ENCODE data around the gene KCNAB1. TPM values are rescaled to one million over a fixed set of nuclear protein-coding genes. Genes with fewer than 3 reads are reported as not detected.
"Not testable (repeated sequence)": the region's sequence is repeated elsewhere in the genome, so short reads cannot be mapped to it uniquely, and the experiment has no call there.

Gene KCNAB1
- total RNA-seq = 2.4 TPM
- long read RNA-seq, partial matches to known transcripts = 0 of 38 reads
- long read RNA-seq, other reads (novel, unspliced or antisense) = 38 of 38 reads

DNA sequence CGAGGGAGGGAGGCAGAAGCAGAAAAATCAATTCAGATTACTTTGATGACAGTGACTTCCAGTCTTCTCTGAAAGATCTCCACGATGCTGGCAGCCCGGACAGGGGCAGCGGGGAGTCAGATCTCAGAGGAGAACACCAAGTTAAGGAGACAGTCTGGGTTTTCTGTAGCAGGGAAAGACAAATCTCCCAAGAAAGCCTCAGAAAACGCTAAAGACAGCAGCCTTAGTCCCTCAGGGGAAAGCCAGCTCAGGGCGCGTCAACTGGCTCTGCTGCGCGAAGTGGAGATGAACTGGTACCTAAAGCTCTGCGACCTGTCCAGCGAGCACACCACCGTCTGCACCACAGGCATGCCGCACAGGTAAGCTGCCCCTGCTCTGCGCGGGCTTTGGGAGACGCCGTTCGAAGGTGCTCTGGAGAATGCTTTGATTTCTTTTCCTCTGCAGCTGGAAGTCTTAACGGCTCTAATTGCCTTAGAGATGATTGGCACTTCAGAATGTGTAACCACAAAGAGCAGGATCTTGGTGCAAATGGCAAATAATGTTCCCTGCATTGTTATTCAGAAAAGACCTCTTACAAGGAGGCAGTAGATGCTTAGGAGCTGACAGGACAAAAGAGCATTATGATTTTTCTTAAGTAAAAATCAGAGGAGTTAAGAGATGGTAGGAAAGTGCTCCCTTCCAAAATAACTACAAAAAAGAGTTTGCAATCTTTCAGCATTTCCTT is at the start of gene KCNAB1:
Gene KCNAB1 (plus strand): TSS at position 51 of the 724 bp plus-strand sequence.
- TF ChIP-seq, protein P1, sequence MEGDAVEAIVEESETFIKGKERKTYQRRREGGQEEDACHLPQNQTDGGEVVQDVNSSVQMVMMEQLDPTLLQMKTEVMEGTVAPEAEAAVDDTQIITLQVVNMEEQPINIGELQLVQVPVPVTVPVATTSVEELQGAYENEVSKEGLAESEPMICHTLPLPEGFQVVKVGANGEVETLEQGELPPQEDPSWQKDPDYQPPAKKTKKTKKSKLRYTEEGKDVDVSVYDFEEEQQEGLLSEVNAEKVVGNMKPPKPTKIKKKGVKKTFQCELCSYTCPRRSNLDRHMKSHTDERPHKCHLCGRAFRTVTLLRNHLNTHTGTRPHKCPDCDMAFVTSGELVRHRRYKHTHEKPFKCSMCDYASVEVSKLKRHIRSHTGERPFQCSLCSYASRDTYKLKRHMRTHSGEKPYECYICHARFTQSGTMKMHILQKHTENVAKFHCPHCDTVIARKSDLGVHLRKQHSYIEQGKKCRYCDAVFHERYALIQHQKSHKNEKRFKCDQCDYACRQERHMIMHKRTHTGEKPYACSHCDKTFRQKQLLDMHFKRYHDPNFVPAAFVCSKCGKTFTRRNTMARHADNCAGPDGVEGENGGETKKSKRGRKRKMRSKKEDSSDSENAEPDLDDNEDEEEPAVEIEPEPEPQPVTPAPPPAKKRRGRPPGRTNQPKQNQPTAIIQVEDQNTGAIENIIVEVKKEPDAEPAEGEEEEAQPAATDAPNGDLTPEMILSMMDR (IDR thresholded peaks at IDR 0.05; ENCODE audit: borderline replicate concordance) = no peak
- H3K36me3 ChIP-seq = no peaks in the 10 kb centered on the region
- H3K27ac ChIP-seq (replicated peaks) = no peak within 1 kb of the TSS
- no peaks in the 10 kb centered on the region for H3K9me3 ChIP-seq (replicated peaks)
- H3K4me3 ChIP-seq = peak within 1 kb of the TSS; percentile 53
- no peak for DNase-seq
- H3K27me3 ChIP-seq (ENCODE audit: low read depth) = peaks cover 25% of the 10 kb centered on the region
- no peaks in the 10 kb centered on the region for H3K4me1 ChIP-seq
- intact Hi-C loops (cut with micrococcal nuclease) = no loop called here

DNA sequence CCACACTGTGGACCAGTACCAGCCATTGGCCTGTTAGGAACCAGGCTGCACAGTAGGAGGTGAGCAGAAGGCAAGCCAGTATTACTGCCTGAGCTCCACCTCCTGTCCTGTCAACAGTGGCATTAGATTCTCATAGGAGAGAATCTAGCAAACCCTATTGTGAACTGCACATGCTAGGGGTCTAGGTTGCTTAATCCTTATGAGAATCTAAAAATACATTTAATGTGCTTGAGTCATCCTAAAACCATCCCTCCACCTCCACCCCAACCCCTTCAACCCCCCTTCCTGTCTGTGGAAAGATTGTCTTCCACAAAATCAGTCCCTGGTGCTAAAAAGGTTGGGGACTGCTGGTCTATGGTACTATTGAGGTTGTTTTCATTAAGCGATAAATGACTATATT is 49.3 kb upstream of the KCNAB1 start:
- H3K4me1 ChIP-seq = no peaks in the 10 kb centered on the region
- H3K9me3 ChIP-seq (replicated peaks) = no peaks in the 10 kb centered on the region
- H3K4me3 ChIP-seq = no peak overlapping the region
- intact Hi-C loops (cut with micrococcal nuclease) = no loop called here
- DNase-seq = no peak
- peaks cover 7% of the 10 kb centered on the region for H3K27me3 ChIP-seq (ENCODE audit: low read depth)
- TF ChIP-seq, protein P1 (IDR thresholded peaks at IDR 0.05; ENCODE audit: borderline replicate concordance) = no peak
- H3K27ac ChIP-seq (replicated peaks) = no peak overlapping the region
- H3K36me3 ChIP-seq = no peaks in the 10 kb centered on the region

DNA sequence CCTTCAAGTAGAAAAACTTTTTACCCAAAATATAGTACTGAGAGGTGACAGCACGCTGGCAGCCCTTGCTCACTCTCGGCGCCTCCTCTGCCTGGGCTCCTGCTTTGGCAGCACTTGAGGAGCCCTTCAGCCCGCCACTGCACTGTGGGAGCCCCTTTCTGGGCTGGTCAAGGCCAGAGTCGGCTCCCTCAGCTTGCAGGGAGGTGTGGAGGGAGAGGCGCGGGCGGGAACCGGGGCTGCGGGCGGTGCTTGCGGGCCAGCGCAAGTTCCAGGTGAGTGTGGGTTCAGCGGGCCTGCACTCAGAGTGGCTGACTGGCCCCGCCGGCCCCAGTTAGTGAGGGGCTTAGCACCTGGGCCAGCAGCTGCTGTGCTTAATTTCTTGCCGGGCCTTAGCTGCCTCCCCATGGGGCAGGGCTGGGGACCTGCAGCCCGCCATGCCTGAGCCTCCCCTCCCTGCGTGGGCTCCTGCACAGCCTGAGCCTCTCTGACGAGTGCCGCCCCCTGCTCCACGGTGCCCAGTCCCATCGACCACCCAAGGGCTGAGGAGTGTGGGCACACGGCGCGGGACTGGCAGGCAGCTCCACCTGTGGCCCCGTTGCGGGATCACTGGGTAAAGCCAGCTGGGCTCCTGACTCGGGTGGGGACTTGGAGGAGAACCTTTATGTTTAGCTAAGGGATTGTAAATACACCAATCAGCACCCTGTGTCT is 47.3 kb upstream of the KCNAB1 start:
- H3K4me1 ChIP-seq; DNase-seq; H3K27ac ChIP-seq (replicated peaks); intact Hi-C loops (cut with micrococcal nuclease); H3K27me3 ChIP-seq (ENCODE audit: low read depth); H3K9me3 ChIP-seq (replicated peaks); H3K36me3 ChIP-seq; H3K4me3 ChIP-seq: not testable (repeated sequence)

DNA sequence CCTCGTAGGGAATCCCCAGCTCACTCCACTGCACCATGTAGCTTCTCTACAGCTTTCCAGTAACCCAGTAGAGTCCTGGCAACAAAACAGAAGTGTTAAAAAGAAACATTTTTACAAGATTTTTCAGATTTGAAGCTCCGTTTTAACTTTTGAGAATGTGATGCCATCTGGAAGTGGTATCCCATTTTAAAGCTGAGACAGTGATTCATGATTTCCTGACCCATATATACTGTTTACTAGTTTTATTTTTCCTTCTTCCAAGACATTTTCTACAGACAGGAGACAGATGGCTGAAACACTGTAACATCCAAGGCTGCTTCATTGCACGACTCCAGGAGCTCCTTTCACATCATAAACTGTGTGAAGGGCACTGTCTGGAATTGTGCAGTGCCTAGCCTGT is 30.3 kb upstream of the KCNAB1 start:
- no peak for DNase-seq
- Histone ChIP-seq H3K9me3 (replicated peaks) (no peaks in the 10 kb centered on the region), H3K27me3 (ENCODE audit: low read depth) (no peaks in the 10 kb centered on the region), H3K4me1 (peaks cover 4% of the 10 kb centered on the region), H3K36me3 (no peaks in the 10 kb centered on the region), H3K27ac (replicated peaks) (no peak overlapping the region), H3K4me3 (no peak overlapping the region)
- intact Hi-C loops (cut with micrococcal nuclease) = no loop called here
- TF ChIP-seq, protein P1 (IDR thresholded peaks at IDR 0.05; ENCODE audit: borderline replicate concordance) = no peak

DNA sequence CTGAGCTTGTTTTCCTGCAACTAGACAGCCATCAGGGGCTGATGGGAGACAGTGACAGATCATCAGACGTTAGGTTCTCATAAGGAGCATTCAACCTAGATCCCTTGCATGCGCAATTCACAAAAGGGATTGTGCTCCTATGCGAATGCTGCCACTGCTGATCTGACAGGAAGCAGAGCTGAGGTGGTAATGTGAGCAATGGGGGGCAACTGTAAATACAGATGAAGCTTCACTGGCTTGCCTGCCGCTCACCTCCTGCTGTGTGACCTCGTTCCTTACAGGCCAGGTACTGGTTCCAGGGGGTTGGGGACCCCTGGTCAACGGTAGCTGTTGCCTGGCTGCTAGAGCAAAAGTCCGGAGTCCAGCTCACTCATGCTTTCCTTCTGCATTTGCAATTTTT is 26.4 kb upstream of the KCNAB1 start:
- TF ChIP-seq, protein P1 (IDR thresholded peaks at IDR 0.05; ENCODE audit: borderline replicate concordance) = no peak
- intact Hi-C loops (cut with micrococcal nuclease) = no loop called here
- H3K36me3 ChIP-seq = no peaks in the 10 kb centered on the region

DNA sequence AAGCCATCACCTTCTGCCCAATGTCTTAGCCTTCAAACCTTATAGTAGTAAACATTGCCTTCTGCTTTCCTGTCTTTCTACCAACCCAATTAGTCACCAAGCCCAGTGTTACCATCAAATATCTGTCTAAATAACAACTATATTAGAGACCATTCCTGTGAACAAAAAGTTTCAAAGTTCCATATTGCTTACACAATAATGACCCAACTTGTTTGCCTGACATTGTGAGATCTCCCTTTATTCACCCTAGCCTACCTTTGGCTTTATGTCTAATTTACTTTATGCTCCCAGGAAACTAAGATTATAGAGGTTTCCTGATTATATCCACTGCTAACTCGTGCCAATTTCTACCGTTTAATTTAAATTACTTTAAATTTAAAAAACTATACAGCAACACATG is 26.0 kb upstream of the KCNAB1 start:
- Histone ChIP-seq H3K4me1 (no peaks in the 10 kb centered on the region), H3K36me3 (no peaks in the 10 kb centered on the region), H3K27me3 (ENCODE audit: low read depth) (no peaks in the 10 kb centered on the region), H3K9me3 (replicated peaks) (peaks cover 3% of the 10 kb centered on the region), H3K4me3 (no peak overlapping the region), H3K27ac (replicated peaks) (no peak overlapping the region)
- intact Hi-C loops (cut with micrococcal nuclease) = no loop called here
- TF ChIP-seq, protein P1 (IDR thresholded peaks at IDR 0.05; ENCODE audit: borderline replicate concordance) = no peak
- no peak for DNase-seq

More for the DNA sequence above, 26.4 kb upstream of the KCNAB1 start:
- no peaks in the 10 kb centered on the region for H3K27me3 ChIP-seq (ENCODE audit: low read depth)
- H3K9me3 ChIP-seq (replicated peaks) = peaks cover 3% of the 10 kb centered on the region
- DNase-seq = no peak
- H3K4me3 ChIP-seq = no peak overlapping the region
- no peak overlapping the region for H3K27ac ChIP-seq (replicated peaks)
- H3K4me1 ChIP-seq = no peaks in the 10 kb centered on the region

DNA sequence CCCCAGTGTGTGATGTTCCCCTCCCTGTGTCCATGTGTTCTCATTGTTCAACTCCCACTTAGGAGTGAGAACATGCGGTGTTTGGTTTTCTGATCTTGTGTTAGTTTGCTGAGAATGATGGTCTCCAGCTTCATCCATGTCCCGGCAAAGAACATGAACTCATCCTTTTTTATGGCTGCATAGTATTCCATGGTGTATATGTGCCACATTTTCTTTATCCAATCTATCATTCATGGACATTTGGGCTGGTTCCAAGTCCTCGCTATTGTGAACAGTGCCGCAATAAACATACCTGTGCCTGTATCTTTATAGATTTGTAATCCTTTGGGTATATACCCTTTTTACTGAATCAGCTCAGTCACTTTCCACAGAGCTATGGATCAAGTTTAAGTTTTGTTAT is 24.7 kb upstream of the KCNAB1 start:
- H3K27ac ChIP-seq (replicated peaks); H3K4me3 ChIP-seq; DNase-seq; H3K27me3 ChIP-seq (ENCODE audit: low read depth); H3K4me1 ChIP-seq; H3K9me3 ChIP-seq (replicated peaks); intact Hi-C loops (cut with micrococcal nuclease); H3K36me3 ChIP-seq: not testable (repeated sequence)
